Liver (tissue), 9 donors: ENCODE measurements around the gene DMRT1. TPM values are rescaled to one million over a fixed set of nuclear protein-coding genes. Genes with fewer than 3 reads are reported as not detected.

Experiments used
- DNase-seq: peaks from one replicate; pipeline ENCODE4 v3.0.0-alpha.2; 2017; ENCODE audit warnings: low spot score
- H3K27ac ChIP-seq, 2 donors: one replicate each; pipeline ENCODE4 v1.7.0; 2013; ENCODE audit warnings: inconsistent platforms in 2 of 2, low read length in 2 of 2, control low read depth in 1 of 2, low read depth in 1 of 2, mild to moderate bottlenecking in 1 of 2
- H3K27me3 ChIP-seq, 4 donors: one replicate each; pipeline versions ENCODE4 v1.6.1 to v1.7.0; 2013; ENCODE audit warnings: low read length in 3 of 4, inconsistent platforms in 1 of 4, mild to moderate bottlenecking in 1 of 4, moderate library complexity in 1 of 4; ENCODE audit not compliant: control insufficient read depth in 4 of 4, insufficient read depth in 4 of 4
- H3K36me3 ChIP-seq, 4 donors: one replicate each; pipeline versions ENCODE4 v1.6.1 to v1.7.0; 2013; ENCODE audit warnings: low read length in 3 of 4, mild to moderate bottlenecking in 3 of 4, low read depth in 1 of 4, moderate library complexity in 1 of 4; ENCODE audit not compliant: control insufficient read depth in 4 of 4, insufficient read depth in 3 of 4
- H3K4me1 ChIP-seq, 4 donors: one replicate each; pipeline versions ENCODE4 v1.6.1 to v1.7.0; 2013; ENCODE audit warnings: low read length in 3 of 4, mild to moderate bottlenecking in 3 of 4, moderate library complexity in 1 of 4; ENCODE audit not compliant: control insufficient read depth in 4 of 4, insufficient read depth in 4 of 4
- H3K4me3 ChIP-seq, 3 donors: one replicate each; pipeline versions ENCODE4 v1.6.1 to v1.7.0; 2013; ENCODE audit warnings: low read length in 3 of 3, control low read depth in 1 of 3, low read depth in 1 of 3, mild to moderate bottlenecking in 1 of 3
- H3K9ac ChIP-seq, 2 donors: one replicate each; pipeline ENCODE4 v1.7.0; 2013; ENCODE audit warnings: low read length in 2 of 2, mild to moderate bottlenecking in 2 of 2, moderate library complexity in 2 of 2, control low read depth in 1 of 2, low read depth in 1 of 2
- H3K9me3 ChIP-seq, 4 donors: one replicate each; pipeline versions ENCODE4 v1.6.1 to v1.7.0; 2013; ENCODE audit warnings: low read length in 3 of 4; ENCODE audit not compliant: control insufficient read depth in 4 of 4
- ATF3 ChIP-seq: IDR thresholded peaks from 2 replicates; pipeline ENCODE4 v1.6.1; 2016; ENCODE audit warnings: antibody characterized with exemption
- EGR1 ChIP-seq, 2 donors: IDR thresholded peaks; 2 replicates each; pipeline ENCODE4 v1.6.1; 2016 to 2018; ENCODE audit warnings: antibody characterized with exemption in 2 of 2, low read depth in 2 of 2
- FOXA1 ChIP-seq: IDR thresholded peaks from 2 replicates; pipeline ENCODE4 v1.6.1; 2016; ENCODE audit warnings: antibody characterized with exemption
- FOXA2 ChIP-seq: IDR thresholded peaks from 2 replicates; pipeline ENCODE4 v1.6.1; 2016; ENCODE audit warnings: antibody characterized with exemption
- GABPA ChIP-seq, 2 donors: IDR thresholded peaks in 1 of 2; conservative IDR thresholded peaks in 1 of 2; 2 replicates each; pipeline ENCODE4 v1.6.1; 2016; ENCODE audit warnings: antibody characterized with exemption in 2 of 2, mild to moderate bottlenecking in 1 of 2, moderate library complexity in 1 of 2
- HNF4A ChIP-seq, 2 donors: conservative IDR thresholded peaks; 2 replicates each; pipeline ENCODE4 v1.6.1; 2016; ENCODE audit warnings: antibody characterized with exemption in 2 of 2, mild to moderate bottlenecking in 2 of 2
- HNF4G ChIP-seq: IDR thresholded peaks from 2 replicates; pipeline ENCODE4 v1.6.1; 2016; ENCODE audit warnings: antibody characterized with exemption
- JUND ChIP-seq, 2 donors: IDR thresholded peaks; 2 replicates each; pipeline ENCODE4 v1.6.1; 2016; ENCODE audit warnings: antibody characterized with exemption in 2 of 2
- MAX ChIP-seq: IDR thresholded peaks from 2 replicates; pipeline ENCODE4 v1.6.1; 2016; ENCODE audit warnings: antibody characterized with exemption
- NR2F2 ChIP-seq: IDR thresholded peaks from 2 replicates; pipeline ENCODE4 v1.6.1; 2016; ENCODE audit warnings: antibody characterized with exemption
- RAD21 ChIP-seq, 2 donors: IDR thresholded peaks; 2 replicates each; pipeline ENCODE4 v1.6.1; 2016; ENCODE audit warnings: antibody characterized with exemption in 2 of 2, mild to moderate bottlenecking in 2 of 2
- RXRA ChIP-seq, 2 donors: IDR thresholded peaks; 2 replicates each; pipeline ENCODE4 v1.6.1; 2017 to 2018; ENCODE audit warnings: antibody characterized with exemption in 2 of 2, mild to moderate bottlenecking in 1 of 2
- SP1 ChIP-seq: IDR thresholded peaks from 2 replicates; pipeline ENCODE4 v1.6.1; 2018; ENCODE audit warnings: antibody characterized with exemption, mild to moderate bottlenecking
- TAF1 ChIP-seq: conservative IDR thresholded peaks from 2 replicates; pipeline ENCODE4 v1.6.1; 2016; ENCODE audit warnings: antibody characterized with exemption, mild to moderate bottlenecking
- YY1 ChIP-seq: IDR thresholded peaks from 2 replicates; pipeline ENCODE4 v1.6.1; 2016; ENCODE audit warnings: antibody characterized with exemption, mild to moderate bottlenecking
- WGBS: extraction: QIAGEN DNeasy Blood & Tissue Kit; methylation state at CpG from one replicate; pipeline ENCODE4 v1.1.7; 2013; 5-methylcytosine and 5-hydroxymethylcytosine counted together
- polyA plus RNA-seq, 2 donors: library from polyadenylated mRNA; stranded (reverse) in 1 of 2; unstranded in 1 of 2; fragments of 200-250 nt in 1 of 2; fragments of >200 nt in 1 of 2; fragmentation: Nextera tagmentation in 1 of 2; extraction: Ambion mirVana in 1 of 2; gene quantifications; one replicate each; pipeline versions ENCODE4 v1.2.1 to v1.2.3, GENCODE V29; 2013 to 2015
- total RNA-seq, 2 donors: library from RNA; depleted of rRNA; stranded (reverse); fragments of >200 nt; gene quantifications; one replicate each; pipeline ENCODE4 v1.2.3, GENCODE V29; 2014
- TF ChIP-seq, protein P1 (sequence below): fragments of 150-350 bp; IDR thresholded peaks from 2 replicates; pipeline ENCODE4 v1.5.1; 2017; ENCODE audit warnings: improper control_type of control experiment, low read depth, low read length; ENCODE audit not compliant: missing input control
- TF ChIP-seq, protein P2 (sequence below): IDR thresholded peaks from 2 replicates; pipeline ENCODE4 v1.6.1; 2016; ENCODE audit warnings: antibody characterized with exemption
- TF ChIP-seq, protein P3 (sequence below): IDR thresholded peaks from 2 replicates; pipeline ENCODE4 v1.6.1; 2016; ENCODE audit warnings: antibody characterized with exemption, mild to moderate bottlenecking
- donor health status: healthy.
- donor health status: healthy.
- donor health status: healthy.
- donor health status: healthy.
- donor health status: healthy.

DMRT1 gene
- total and polyA plus RNA-seq, 4 donors, result not detected

DNA sequence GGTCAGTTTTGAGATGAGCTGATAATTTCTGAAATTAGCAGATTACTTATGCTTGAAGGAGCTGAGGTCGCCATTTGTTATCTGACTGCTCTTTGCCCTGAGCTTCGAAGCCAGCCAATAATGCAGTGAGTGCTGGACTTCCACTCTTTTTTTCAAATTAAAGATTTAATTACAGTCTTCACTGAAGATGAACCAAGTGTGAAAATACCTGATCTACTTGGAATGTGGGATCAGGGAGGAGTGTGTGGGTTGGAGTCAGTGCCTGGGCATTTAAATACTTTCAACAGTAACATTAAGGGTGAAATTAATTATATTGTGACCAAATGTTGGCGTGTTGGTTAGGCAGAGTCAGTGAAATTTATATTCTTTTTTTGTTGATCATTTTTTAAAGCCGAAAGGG is 111.0 kb downstream of the DMRT1 start:
- WGBS, result 63% methylated on average over 4 of the region's 4 CpGs

More for the DNA sequence above, 111.0 kb downstream of the DMRT1 start:
- Histone ChIP-seq H3K27me3 (peaks cover 0 to 10% (median 4%) of the 10 kb centered on the region in 4 donors), H3K4me1 (no peaks in the 10 kb centered on the region), H3K9me3 (peaks cover 0 to 4% (median 0%) of the 10 kb centered on the region in 4 donors), H3K9ac (no peak overlapping the region), H3K4me3 (no peak overlapping the region), H3K27ac (no peak overlapping the region), H3K36me3 (no peaks in the 10 kb centered on the region)
- DNase-seq, result no peak
- TF ChIP-seq MAX (no peak), YY1 (no peak), ATF3 (no peak), GABPA (IDR thresholded peaks at IDR 0.05 in 1 of 2, conservative IDR thresholded peaks at IDR 0.05 in 1 of 2) (no peak), FOXA2 (no peak), EGR1 (IDR thresholded peaks at IDR 0.05; ENCODE audit: low read depth in 2 of 2) (no peak), SP1 (no peak), FOXA1 (no peak), HNF4G (no peak), RAD21 (IDR thresholded peaks at IDR 0.05) (no peak), NR2F2 (no peak), TAF1 (no peak), RXRA (IDR thresholded peaks at IDR 0.05) (no peak), JUND (IDR thresholded peaks at IDR 0.05) (no peak), HNF4A (conservative IDR thresholded peaks at IDR 0.05) (no peak)
- TF ChIP-seq, protein P1, sequence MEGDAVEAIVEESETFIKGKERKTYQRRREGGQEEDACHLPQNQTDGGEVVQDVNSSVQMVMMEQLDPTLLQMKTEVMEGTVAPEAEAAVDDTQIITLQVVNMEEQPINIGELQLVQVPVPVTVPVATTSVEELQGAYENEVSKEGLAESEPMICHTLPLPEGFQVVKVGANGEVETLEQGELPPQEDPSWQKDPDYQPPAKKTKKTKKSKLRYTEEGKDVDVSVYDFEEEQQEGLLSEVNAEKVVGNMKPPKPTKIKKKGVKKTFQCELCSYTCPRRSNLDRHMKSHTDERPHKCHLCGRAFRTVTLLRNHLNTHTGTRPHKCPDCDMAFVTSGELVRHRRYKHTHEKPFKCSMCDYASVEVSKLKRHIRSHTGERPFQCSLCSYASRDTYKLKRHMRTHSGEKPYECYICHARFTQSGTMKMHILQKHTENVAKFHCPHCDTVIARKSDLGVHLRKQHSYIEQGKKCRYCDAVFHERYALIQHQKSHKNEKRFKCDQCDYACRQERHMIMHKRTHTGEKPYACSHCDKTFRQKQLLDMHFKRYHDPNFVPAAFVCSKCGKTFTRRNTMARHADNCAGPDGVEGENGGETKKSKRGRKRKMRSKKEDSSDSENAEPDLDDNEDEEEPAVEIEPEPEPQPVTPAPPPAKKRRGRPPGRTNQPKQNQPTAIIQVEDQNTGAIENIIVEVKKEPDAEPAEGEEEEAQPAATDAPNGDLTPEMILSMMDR, result no peak
- TF ChIP-seq, protein P2, sequence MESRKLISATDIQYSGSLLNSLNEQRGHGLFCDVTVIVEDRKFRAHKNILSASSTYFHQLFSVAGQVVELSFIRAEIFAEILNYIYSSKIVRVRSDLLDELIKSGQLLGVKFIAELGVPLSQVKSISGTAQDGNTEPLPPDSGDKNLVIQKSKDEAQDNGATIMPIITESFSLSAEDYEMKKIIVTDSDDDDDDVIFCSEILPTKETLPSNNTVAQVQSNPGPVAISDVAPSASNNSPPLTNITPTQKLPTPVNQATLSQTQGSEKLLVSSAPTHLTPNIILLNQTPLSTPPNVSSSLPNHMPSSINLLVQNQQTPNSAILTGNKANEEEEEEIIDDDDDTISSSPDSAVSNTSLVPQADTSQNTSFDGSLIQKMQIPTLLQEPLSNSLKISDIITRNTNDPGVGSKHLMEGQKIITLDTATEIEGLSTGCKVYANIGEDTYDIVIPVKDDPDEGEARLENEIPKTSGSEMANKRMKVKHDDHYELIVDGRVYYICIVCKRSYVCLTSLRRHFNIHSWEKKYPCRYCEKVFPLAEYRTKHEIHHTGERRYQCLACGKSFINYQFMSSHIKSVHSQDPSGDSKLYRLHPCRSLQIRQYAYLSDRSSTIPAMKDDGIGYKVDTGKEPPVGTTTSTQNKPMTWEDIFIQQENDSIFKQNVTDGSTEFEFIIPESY, result no peak
- TF ChIP-seq, protein P3, sequence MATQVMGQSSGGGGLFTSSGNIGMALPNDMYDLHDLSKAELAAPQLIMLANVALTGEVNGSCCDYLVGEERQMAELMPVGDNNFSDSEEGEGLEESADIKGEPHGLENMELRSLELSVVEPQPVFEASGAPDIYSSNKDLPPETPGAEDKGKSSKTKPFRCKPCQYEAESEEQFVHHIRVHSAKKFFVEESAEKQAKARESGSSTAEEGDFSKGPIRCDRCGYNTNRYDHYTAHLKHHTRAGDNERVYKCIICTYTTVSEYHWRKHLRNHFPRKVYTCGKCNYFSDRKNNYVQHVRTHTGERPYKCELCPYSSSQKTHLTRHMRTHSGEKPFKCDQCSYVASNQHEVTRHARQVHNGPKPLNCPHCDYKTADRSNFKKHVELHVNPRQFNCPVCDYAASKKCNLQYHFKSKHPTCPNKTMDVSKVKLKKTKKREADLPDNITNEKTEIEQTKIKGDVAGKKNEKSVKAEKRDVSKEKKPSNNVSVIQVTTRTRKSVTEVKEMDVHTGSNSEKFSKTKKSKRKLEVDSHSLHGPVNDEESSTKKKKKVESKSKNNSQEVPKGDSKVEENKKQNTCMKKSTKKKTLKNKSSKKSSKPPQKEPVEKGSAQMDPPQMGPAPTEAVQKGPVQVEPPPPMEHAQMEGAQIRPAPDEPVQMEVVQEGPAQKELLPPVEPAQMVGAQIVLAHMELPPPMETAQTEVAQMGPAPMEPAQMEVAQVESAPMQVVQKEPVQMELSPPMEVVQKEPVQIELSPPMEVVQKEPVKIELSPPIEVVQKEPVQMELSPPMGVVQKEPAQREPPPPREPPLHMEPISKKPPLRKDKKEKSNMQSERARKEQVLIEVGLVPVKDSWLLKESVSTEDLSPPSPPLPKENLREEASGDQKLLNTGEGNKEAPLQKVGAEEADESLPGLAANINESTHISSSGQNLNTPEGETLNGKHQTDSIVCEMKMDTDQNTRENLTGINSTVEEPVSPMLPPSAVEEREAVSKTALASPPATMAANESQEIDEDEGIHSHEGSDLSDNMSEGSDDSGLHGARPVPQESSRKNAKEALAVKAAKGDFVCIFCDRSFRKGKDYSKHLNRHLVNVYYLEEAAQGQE, result no peak
